ENCODE data around the gene RAD23A. TPM values are rescaled to one million over a fixed set of nuclear protein-coding genes. Genes with fewer than 3 reads are reported as not detected.

The RAD23A gene
- total and polyA plus RNA-seq, 9 of the 15 experiments (the other 6 are each of a cell fraction or from before 2014, with no cell fraction given) = 9.5 to 181 (median 101) TPM

DNA sequence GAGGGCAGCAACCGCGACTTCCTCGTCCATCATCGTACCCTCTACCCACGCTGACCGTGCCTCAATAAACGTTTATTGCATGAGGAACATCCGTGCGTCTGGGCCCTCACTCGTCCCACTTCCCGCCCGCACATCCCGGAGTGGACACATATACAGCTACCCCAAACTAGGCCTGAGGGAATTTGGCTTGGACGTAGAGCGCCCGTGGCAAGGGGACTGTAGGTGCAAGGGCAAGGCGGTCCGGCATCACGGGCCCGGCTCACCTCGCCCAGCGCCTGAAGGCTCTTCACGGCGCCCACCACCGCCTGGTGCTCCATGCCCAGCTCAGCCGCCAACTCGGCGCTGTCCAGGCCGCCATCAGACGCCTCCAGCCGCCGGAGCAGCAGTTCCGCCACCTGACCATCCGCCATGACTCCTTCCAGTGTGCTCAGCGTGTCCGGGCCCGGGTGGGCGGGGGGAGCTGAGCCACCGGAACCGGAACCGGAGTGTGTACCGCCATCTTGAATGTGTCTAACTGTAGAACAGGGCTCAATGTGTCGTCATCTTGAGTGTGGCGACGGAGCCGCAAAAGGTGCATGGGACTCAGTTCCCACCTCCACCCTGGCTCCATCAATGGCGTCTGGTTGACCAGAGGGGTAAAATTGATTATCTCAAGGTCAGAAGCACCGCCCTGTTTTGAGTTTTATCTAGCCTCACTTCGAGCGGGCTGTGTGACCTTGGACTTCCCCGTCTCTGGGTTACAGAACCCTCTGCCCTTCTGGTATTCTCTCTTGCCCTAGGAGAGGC lies 12.2 kb upstream of the RAD23A start, which contains the start of gene FARSA (continued):
- TF ChIP-seq ZFPM2 (CRISPR knock-in tag; IDR thresholded peaks at IDR 0.05) (no peak), ZNF717 (CRISPR knock-in tag; IDR thresholded peaks at IDR 0.05) (no peak), C11orf30 (IDR thresholded peaks at IDR 0.05; ENCODE audit: low read depth) (peak; percentile 48), BRD4 (IDR thresholded peaks at IDR 0.05) (no peak), ZNF24 (IDR thresholded peaks at IDR 0.05) (no peak), DIDO1 (tag; IDR thresholded peaks at IDR 0.05; ENCODE audit: low read depth) (peak; percentile 79; the same call in 1 of the 2 replicates), GTF2A2 (tag; IDR thresholded peaks at IDR 0.05) (no peak), ZSCAN32 (CRISPR knock-in tag; IDR thresholded peaks at IDR 0.05) (no peak)
- TF ChIP-seq, protein P1, sequence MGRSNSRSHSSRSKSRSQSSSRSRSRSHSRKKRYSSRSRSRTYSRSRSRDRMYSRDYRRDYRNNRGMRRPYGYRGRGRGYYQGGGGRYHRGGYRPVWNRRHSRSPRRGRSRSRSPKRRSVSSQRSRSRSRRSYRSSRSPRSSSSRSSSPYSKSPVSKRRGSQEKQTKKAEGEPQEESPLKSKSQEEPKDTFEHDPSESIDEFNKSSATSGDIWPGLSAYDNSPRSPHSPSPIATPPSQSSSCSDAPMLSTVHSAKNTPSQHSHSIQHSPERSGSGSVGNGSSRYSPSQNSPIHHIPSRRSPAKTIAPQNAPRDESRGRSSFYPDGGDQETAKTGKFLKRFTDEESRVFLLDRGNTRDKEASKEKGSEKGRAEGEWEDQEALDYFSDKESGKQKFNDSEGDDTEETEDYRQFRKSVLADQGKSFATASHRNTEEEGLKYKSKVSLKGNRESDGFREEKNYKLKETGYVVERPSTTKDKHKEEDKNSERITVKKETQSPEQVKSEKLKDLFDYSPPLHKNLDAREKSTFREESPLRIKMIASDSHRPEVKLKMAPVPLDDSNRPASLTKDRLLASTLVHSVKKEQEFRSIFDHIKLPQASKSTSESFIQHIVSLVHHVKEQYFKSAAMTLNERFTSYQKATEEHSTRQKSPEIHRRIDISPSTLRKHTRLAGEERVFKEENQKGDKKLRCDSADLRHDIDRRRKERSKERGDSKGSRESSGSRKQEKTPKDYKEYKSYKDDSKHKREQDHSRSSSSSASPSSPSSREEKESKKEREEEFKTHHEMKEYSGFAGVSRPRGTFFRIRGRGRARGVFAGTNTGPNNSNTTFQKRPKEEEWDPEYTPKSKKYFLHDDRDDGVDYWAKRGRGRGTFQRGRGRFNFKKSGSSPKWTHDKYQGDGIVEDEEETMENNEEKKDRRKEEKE (IDR thresholded peaks at IDR 0.05; ENCODE audit: borderline replicate concordance in 1 of 2, control insufficient read depth in 1 of 2, low read depth in 2 of 2, low read length in 1 of 2) = no peak
- TF ChIP-seq, protein P2, sequence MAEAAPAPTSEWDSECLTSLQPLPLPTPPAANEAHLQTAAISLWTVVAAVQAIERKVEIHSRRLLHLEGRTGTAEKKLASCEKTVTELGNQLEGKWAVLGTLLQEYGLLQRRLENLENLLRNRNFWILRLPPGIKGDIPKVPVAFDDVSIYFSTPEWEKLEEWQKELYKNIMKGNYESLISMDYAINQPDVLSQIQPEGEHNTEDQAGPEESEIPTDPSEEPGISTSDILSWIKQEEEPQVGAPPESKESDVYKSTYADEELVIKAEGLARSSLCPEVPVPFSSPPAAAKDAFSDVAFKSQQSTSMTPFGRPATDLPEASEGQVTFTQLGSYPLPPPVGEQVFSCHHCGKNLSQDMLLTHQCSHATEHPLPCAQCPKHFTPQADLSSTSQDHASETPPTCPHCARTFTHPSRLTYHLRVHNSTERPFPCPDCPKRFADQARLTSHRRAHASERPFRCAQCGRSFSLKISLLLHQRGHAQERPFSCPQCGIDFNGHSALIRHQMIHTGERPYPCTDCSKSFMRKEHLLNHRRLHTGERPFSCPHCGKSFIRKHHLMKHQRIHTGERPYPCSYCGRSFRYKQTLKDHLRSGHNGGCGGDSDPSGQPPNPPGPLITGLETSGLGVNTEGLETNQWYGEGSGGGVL (CRISPR knock-in tag; IDR thresholded peaks at IDR 0.05) = no peak
- TF ChIP-seq, protein P3, sequence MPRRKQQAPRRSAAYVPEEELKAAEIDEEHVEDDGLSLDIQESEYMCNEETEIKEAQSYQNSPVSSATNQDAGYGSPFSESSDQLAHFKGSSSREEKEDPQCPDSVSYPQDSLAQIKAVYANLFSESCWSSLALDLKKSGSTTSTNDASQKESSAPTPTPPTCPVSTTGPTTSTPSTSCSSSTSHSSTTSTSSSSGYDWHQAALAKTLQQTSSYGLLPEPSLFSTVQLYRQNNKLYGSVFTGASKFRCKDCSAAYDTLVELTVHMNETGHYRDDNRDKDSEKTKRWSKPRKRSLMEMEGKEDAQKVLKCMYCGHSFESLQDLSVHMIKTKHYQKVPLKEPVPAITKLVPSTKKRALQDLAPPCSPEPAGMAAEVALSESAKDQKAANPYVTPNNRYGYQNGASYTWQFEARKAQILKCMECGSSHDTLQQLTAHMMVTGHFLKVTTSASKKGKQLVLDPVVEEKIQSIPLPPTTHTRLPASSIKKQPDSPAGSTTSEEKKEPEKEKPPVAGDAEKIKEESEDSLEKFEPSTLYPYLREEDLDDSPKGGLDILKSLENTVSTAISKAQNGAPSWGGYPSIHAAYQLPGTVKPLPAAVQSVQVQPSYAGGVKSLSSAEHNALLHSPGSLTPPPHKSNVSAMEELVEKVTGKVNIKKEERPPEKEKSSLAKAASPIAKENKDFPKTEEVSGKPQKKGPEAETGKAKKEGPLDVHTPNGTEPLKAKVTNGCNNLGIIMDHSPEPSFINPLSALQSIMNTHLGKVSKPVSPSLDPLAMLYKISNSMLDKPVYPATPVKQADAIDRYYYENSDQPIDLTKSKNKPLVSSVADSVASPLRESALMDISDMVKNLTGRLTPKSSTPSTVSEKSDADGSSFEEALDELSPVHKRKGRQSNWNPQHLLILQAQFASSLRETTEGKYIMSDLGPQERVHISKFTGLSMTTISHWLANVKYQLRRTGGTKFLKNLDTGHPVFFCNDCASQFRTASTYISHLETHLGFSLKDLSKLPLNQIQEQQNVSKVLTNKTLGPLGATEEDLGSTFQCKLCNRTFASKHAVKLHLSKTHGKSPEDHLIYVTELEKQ (CRISPR knock-in tag; IDR thresholded peaks at IDR 0.05) = no peak
- TF ChIP-seq, protein P4, sequence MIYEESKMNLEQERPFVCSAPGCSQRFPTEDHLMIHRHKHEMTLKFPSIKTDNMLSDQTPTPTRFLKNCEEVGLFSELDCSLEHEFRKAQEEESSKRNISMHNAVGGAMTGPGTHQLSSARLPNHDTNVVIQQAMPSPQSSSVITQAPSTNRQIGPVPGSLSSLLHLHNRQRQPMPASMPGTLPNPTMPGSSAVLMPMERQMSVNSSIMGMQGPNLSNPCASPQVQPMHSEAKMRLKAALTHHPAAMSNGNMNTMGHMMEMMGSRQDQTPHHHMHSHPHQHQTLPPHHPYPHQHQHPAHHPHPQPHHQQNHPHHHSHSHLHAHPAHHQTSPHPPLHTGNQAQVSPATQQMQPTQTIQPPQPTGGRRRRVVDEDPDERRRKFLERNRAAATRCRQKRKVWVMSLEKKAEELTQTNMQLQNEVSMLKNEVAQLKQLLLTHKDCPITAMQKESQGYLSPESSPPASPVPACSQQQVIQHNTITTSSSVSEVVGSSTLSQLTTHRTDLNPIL (CRISPR knock-in tag; IDR thresholded peaks at IDR 0.05) = no peak
- TF ChIP-seq, protein P5, sequence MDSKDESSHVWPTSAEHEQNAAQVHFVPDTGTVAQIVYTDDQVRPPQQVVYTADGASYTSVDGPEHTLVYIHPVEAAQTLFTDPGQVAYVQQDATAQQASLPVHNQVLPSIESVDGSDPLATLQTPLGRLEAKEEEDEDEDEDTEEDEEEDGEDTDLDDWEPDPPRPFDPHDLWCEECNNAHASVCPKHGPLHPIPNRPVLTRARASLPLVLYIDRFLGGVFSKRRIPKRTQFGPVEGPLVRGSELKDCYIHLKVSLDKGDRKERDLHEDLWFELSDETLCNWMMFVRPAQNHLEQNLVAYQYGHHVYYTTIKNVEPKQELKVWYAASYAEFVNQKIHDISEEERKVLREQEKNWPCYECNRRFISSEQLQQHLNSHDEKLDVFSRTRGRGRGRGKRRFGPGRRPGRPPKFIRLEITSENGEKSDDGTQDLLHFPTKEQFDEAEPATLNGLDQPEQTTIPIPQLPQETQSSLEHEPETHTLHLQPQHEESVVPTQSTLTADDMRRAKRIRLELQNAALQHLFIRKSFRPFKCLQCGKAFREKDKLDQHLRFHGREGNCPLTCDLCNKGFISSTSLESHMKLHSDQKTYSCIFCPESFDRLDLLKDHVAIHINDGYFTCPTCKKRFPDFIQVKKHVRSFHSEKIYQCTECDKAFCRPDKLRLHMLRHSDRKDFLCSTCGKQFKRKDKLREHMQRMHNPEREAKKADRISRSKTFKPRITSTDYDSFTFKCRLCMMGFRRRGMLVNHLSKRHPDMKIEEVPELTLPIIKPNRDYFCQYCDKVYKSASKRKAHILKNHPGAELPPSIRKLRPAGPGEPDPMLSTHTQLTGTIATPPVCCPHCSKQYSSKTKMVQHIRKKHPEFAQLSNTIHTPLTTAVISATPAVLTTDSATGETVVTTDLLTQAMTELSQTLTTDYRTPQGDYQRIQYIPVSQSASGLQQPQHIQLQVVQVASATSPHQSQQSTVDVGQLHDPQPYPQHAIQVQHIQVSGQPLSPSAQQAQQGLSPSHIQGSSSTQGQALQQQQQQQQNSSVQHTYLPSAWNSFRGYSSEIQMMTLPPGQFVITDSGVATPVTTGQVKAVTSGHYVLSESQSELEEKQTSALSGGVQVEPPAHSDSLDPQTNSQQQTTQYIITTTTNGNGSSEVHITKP (IDR thresholded peaks at IDR 0.05; ENCODE audit: partially characterized antibody) = no peak

All from K562 (cell line).